Trophoblast cell (in vitro differentiated cells and primary cell): Measurements from ENCODE around the gene FAM219A.
"Not testable (repeated sequence)": the region's sequence is repeated elsewhere in the genome, so short reads cannot be mapped to it uniquely, and the experiment has no call there.

Source experiments
- DNase-seq, 2 donors: peaks; one replicate each; pipeline ENCODE4 v3.0.0-alpha.2; 2016
- H2AFZ ChIP-seq: 2 replicates; pipeline ENCODE4 v1.6.1; 2013; ENCODE audit warnings: low read length, moderate library complexity, mild to moderate bottlenecking; ENCODE audit not compliant: insufficient read depth, poor library complexity
- H2AK5ac ChIP-seq: 2 replicates; pipeline ENCODE4 v1.6.1; 2013; ENCODE audit warnings: mild to moderate bottlenecking, low read length
- H2BK120ac ChIP-seq: 2 replicates; pipeline ENCODE4 v1.6.1; 2013; ENCODE audit warnings: low read length, mild to moderate bottlenecking, moderate library complexity; ENCODE audit not compliant: insufficient read depth, poor library complexity
- H2BK12ac ChIP-seq: 2 replicates; pipeline ENCODE4 v1.6.1; 2013; ENCODE audit warnings: mild to moderate bottlenecking, low read length, moderate library complexity
- H2BK5ac ChIP-seq: 2 replicates; pipeline ENCODE4 v1.6.1; 2013; ENCODE audit warnings: low read length, low read depth, moderate library complexity, mild to moderate bottlenecking; ENCODE audit not compliant: poor library complexity
- H3K14ac ChIP-seq: 2 replicates; pipeline ENCODE4 v1.6.1; 2013; ENCODE audit warnings: mild to moderate bottlenecking, low read length
- H3K18ac ChIP-seq: 2 replicates; pipeline ENCODE4 v1.6.1; 2013; ENCODE audit warnings: mild to moderate bottlenecking, low read length
- H3K23ac ChIP-seq: 2 replicates; pipeline ENCODE4 v1.6.1; 2013; ENCODE audit warnings: low read length
- H3K27ac ChIP-seq: 2 replicates; pipeline ENCODE4 v1.5.1; 2013; ENCODE audit warnings: low read depth, mild to moderate bottlenecking, inconsistent platforms, low read length, moderate library complexity
- H3K27me3 ChIP-seq: 2 replicates; pipeline ENCODE4 v1.6.1; 2013; ENCODE audit warnings: inconsistent platforms, mild to moderate bottlenecking, low read length, moderate library complexity; ENCODE audit not compliant: insufficient read depth
- H3K36me3 ChIP-seq, 2 experiments: 1 replicate in 1 of 2; 2 replicates in 1 of 2; pipeline ENCODE4 v1.6.1; 2013; ENCODE audit warnings: low read length in 2 of 2, mild to moderate bottlenecking in 2 of 2, moderate library complexity in 1 of 2; ENCODE audit not compliant: insufficient read depth in 2 of 2, control insufficient read depth in 1 of 2
- H3K4ac ChIP-seq: 2 replicates; pipeline ENCODE4 v1.6.1; 2013; ENCODE audit warnings: low read depth, mild to moderate bottlenecking, low read length, moderate library complexity
- H3K4me1 ChIP-seq, 2 experiments: 1 replicate in 1 of 2; 2 replicates in 1 of 2; pipeline ENCODE4 v1.6.1; 2013; ENCODE audit warnings: low read length in 2 of 2, mild to moderate bottlenecking in 2 of 2, moderate library complexity in 1 of 2; ENCODE audit not compliant: insufficient read depth in 2 of 2, control insufficient read depth in 1 of 2
- H3K4me2 ChIP-seq: 2 replicates; pipeline ENCODE4 v1.6.1; 2013; ENCODE audit warnings: inconsistent platforms, mild to moderate bottlenecking, low read length, moderate library complexity
- H3K4me3 ChIP-seq: 2 replicates; pipeline ENCODE4 v1.5.1; 2013; ENCODE audit warnings: mild to moderate bottlenecking, low read depth, low read length, inconsistent platforms
- H3K79me1 ChIP-seq: one replicate; pipeline ENCODE4 v1.6.1; 2013; ENCODE audit warnings: low read length
- H3K79me2 ChIP-seq: 2 replicates; pipeline ENCODE4 v1.6.1; 2013; ENCODE audit warnings: low read length, mild to moderate bottlenecking; ENCODE audit not compliant: control insufficient read depth, insufficient read depth, poor library complexity
- H3K9ac ChIP-seq: 2 replicates; pipeline ENCODE4 v1.6.1; 2013; ENCODE audit warnings: mild to moderate bottlenecking, low read length
- H3K9me3 ChIP-seq: 2 replicates; pipeline ENCODE4 v1.6.1; 2013; ENCODE audit warnings: low read depth, mild to moderate bottlenecking, control low read depth, inconsistent platforms, low read length; ENCODE audit not compliant: insufficient read depth
- H4K12ac ChIP-seq: 2 replicates; pipeline ENCODE4 v1.6.1; 2013; ENCODE audit warnings: low read depth, mild to moderate bottlenecking, low read length, moderate library complexity
- H4K8ac ChIP-seq: 2 replicates; pipeline ENCODE4 v1.6.1; 2013; ENCODE audit warnings: low read depth, mild to moderate bottlenecking, low read length, moderate library complexity
- H4K91ac ChIP-seq: one replicate; pipeline ENCODE4 v1.6.1; 2013; ENCODE audit warnings: low read depth, mild to moderate bottlenecking, low read length, moderate library complexity
- WGBS: extraction: QIAGEN DNeasy Blood & Tissue Kit; methylation state at CpG from one replicate; pipeline ENCODE4 v1.1.7; 2013; ENCODE audit warnings: missing lambda C conversion rate; ENCODE audit not compliant: insufficient read length, insufficient coverage; ENCODE audit errors: extremely low coverage; 5-methylcytosine and 5-hydroxymethylcytosine counted together

FAM219A gene

DNA sequence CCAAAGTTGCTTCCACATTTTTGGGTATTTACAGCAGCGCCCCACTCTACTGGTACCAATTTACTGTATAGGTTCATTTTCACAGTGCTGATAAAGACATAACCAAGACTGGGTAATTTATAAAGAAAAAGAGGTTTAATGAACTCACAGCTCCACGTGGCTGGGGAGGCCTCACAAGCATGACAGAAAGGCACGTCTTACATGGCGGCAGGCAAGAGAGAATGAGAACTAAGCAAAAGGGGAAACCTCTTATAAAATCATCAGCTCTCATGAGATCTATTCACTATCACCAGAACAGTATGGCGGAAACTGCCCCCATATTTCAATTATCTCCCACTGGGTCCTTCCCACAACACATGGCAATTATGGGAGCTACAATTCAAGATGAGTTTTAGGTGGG, 89.6 kb downstream of the FAM219A start:
- H2AFZ ChIP-seq, H4K12ac ChIP-seq, H4K8ac ChIP-seq, H4K91ac ChIP-seq, H3K27me3 ChIP-seq, H3K14ac ChIP-seq, H2BK5ac ChIP-seq, H3K18ac ChIP-seq, H3K9ac ChIP-seq, H3K23ac ChIP-seq, H3K4me3 ChIP-seq, H2BK12ac ChIP-seq, H2AK5ac ChIP-seq, H3K4me2 ChIP-seq, H3K4ac ChIP-seq, DNase-seq, H3K79me2 ChIP-seq, H3K27ac ChIP-seq, H2BK120ac ChIP-seq: not testable (repeated sequence)
- peaks cover 33 to 34% of the 10 kb centered on the region in 2 experiments for H3K4me1 ChIP-seq
- peaks cover 34 to 40% of the 10 kb centered on the region in 2 experiments for H3K36me3 ChIP-seq
- no CpG with 5 or more reads among the region's 5 CpGs for WGBS
- H3K9me3 ChIP-seq, result peaks cover 32% of the 10 kb centered on the region
- H3K79me1 ChIP-seq, result peaks cover 20% of the 10 kb centered on the region

DNA sequence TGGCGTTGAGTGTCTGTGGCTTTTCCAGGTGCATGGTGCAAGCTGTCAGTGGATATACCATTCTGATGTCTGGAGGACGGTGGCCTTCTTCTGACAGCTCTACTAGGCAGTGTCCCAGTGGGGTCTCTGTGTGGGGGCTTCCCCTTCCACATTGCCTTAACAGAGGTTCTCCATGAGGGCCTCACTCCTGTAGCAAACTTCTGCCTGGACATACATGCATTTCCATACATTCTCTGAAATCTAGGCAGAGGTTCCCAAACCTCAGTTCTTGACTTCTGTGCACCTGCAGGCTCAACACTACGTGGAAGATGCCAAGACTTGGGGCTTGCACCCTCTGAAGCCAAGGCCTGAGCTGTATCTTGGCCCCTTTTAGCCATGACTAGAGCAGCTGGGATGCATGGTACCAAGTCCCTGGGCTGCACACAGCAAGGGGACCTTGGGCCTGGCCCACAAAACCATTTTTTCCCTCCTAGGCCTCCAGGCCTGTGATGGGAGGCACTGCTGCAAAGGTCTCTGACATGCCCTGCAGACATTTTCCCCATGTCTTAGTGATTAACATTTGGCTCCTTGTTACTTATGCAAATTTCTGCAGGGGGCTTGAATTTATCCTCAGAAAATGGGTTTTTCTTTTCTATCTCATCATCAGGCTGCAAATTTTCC, 90.5 kb downstream of the FAM219A start:
- not testable (repeated sequence) for H3K18ac ChIP-seq, H2BK120ac ChIP-seq, DNase-seq, H4K8ac ChIP-seq, H4K12ac ChIP-seq, H3K79me2 ChIP-seq, H3K14ac ChIP-seq, H2AK5ac ChIP-seq, H3K23ac ChIP-seq, H2BK5ac ChIP-seq, H3K4ac ChIP-seq, H2BK12ac ChIP-seq, H3K4me2 ChIP-seq, H3K27ac ChIP-seq, H3K9ac ChIP-seq, H3K27me3 ChIP-seq, H3K4me3 ChIP-seq, H2AFZ ChIP-seq, H4K91ac ChIP-seq
- Histone ChIP-seq H3K79me1 (peaks cover 19% of the 10 kb centered on the region), H3K9me3 (peaks cover 32% of the 10 kb centered on the region), H3K36me3 (peaks cover 34 to 40% of the 10 kb centered on the region in 2 experiments), H3K4me1 (peaks cover 29 to 30% of the 10 kb centered on the region in 2 experiments)
- no CpG with 5 or more reads among the region's 3 CpGs for WGBS

DNA sequence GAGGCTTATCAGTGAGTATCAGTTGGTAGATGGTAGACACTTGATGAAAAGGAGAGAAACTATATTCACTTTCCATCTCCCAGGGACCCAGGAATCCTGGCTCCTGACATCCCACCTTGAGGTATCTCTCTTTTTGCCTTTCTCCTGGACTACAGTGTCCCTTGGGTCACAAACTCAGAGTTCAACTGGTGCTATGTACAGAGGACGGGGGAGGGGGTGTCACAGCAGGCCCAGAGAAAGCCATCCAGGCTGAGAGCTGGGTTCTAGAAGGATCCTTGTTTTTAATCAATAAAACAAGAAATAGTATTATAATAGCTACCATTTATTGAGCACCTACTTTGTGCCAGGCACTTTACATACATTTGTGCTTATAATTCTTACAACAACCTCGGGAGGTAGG, 92.0 kb downstream of the FAM219A start:
- WGBS, result no CpG with 5 or more reads among the region's 2 CpGs
- H2AK5ac ChIP-seq, result no peak overlapping the region

DNA sequence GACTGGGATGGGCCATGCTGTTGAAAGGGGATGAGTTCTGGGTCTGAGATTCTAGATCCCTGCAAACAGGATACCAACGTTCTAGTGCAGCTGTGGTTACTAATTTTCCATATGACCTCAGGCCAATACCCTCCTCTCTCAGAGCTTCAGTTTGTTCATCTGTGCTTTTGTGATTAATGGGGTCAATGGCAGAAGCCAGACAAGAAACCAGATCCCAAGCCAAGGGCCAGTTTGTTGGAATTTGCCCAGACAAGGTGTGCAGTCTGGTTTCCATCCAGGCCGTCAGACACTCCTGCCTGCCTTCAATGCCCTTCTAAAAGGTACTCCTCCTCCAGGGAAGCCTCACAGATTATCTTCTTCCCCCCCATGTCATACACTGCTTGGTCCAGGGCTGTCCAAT, 93.1 kb downstream of the FAM219A start:
- H3K79me2 ChIP-seq, result no peaks in the 10 kb centered on the region
- no peak for DNase-seq
- peak overlapping the region; percentile 62 for H2BK12ac ChIP-seq
- no peak overlapping the region for H3K18ac ChIP-seq
- peaks cover 9% of the 10 kb centered on the region for H3K9me3 ChIP-seq
- no peak overlapping the region for H3K4ac ChIP-seq
- no peaks in the 10 kb centered on the region for H3K27me3 ChIP-seq
- peaks cover 15% of the 10 kb centered on the region for H3K79me1 ChIP-seq
- no peak overlapping the region for H2BK120ac ChIP-seq
- no peak overlapping the region for H4K8ac ChIP-seq
- H2AFZ ChIP-seq, result no peak overlapping the region
- no peak overlapping the region for H3K14ac ChIP-seq
- peak overlapping the region; percentile 78 for H3K27ac ChIP-seq
- H3K23ac ChIP-seq, result no peak overlapping the region
- H3K9ac ChIP-seq, result no peak overlapping the region
- H3K4me3 ChIP-seq, result no peak overlapping the region
- H3K4me2 ChIP-seq, result no peak overlapping the region
- H4K12ac ChIP-seq, result no peak overlapping the region
- no peak overlapping the region for H2BK5ac ChIP-seq
- peaks cover 20 to 21% of the 10 kb centered on the region in 2 experiments for H3K4me1 ChIP-seq
- no CpG with 5 or more reads among the region's 2 CpGs for WGBS
- peaks cover 11 to 18% of the 10 kb centered on the region in 2 experiments for H3K36me3 ChIP-seq
- H4K91ac ChIP-seq, result no peak overlapping the region
- no peak overlapping the region for H2AK5ac ChIP-seq

More for the DNA sequence above, 92.0 kb downstream of the FAM219A start:
- H3K23ac ChIP-seq, result no peak overlapping the region
- H4K91ac ChIP-seq, result no peak overlapping the region
- H3K79me2 ChIP-seq, result no peaks in the 10 kb centered on the region
- peaks cover 20 to 21% of the 10 kb centered on the region in 2 experiments for H3K4me1 ChIP-seq
- peaks cover 22 to 29% of the 10 kb centered on the region in 2 experiments for H3K36me3 ChIP-seq
- no peak overlapping the region for H2AFZ ChIP-seq
- no peak overlapping the region for H2BK12ac ChIP-seq
- H3K4me3 ChIP-seq, result no peak overlapping the region
- no peak overlapping the region for H3K4me2 ChIP-seq
- no peaks in the 10 kb centered on the region for H3K27me3 ChIP-seq
- H2BK120ac ChIP-seq, result no peak overlapping the region
- H4K8ac ChIP-seq, result no peak overlapping the region
- no peak overlapping the region for H4K12ac ChIP-seq
- no peak overlapping the region for H3K18ac ChIP-seq
- H3K27ac ChIP-seq, result no peak overlapping the region
- H3K14ac ChIP-seq, result no peak overlapping the region
- peaks cover 15% of the 10 kb centered on the region for H3K79me1 ChIP-seq
- peaks cover 20% of the 10 kb centered on the region for H3K9me3 ChIP-seq
- H3K4ac ChIP-seq, result no peak overlapping the region
- H3K9ac ChIP-seq, result no peak overlapping the region
- DNase-seq, result no peak
- no peak overlapping the region for H2BK5ac ChIP-seq
